ENCODE measurements around the gene SLC5A1. TPM values are rescaled to one million over a fixed set of nuclear protein-coding genes. Genes with fewer than 3 reads are reported as not detected.
"Not testable (repeated sequence)": the region's sequence is repeated elsewhere in the genome, so short reads cannot be mapped to it uniquely, and the experiment has no call there.

Gene SLC5A1
- total RNA-seq, 4 donors from 2014 or later = 0.16 to 1.2 TPM; not detected in 2

DNA sequence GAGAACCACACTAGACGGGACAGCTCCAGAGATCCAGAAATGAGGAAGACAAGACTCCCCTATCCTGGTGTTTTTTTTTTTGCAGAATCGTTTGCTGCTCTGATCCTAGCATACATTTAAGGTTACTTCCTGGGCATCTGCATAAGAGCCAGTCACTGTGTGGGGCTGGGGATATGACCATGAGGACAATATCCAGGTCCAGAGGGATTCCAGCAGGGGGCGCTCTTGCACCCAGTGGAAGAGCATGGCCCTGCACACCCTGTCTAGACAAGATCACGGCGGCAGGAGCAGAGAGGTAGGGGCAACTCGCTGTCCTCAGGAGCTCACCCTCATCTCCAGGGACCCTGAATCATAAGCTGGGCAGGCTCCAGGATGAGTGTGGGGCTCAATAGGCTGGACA, 97.6 kb downstream of the SLC5A1 start:
- not testable (repeated sequence) for H3K9me3 ChIP-seq, H3K4me3 ChIP-seq, H3K36me3 ChIP-seq, H3K27ac ChIP-seq, ATAC-seq, H3K4me1 ChIP-seq
- H3K27me3 ChIP-seq = peaks cover 18% of the 10 kb centered on the region
- WGBS, 2 donors (ENCODE audit: low coverage in 1 of 2) = 39 to 63% methylated on average over 2 of the region's 6 CpGs
- TF ChIP-seq, protein P1, sequence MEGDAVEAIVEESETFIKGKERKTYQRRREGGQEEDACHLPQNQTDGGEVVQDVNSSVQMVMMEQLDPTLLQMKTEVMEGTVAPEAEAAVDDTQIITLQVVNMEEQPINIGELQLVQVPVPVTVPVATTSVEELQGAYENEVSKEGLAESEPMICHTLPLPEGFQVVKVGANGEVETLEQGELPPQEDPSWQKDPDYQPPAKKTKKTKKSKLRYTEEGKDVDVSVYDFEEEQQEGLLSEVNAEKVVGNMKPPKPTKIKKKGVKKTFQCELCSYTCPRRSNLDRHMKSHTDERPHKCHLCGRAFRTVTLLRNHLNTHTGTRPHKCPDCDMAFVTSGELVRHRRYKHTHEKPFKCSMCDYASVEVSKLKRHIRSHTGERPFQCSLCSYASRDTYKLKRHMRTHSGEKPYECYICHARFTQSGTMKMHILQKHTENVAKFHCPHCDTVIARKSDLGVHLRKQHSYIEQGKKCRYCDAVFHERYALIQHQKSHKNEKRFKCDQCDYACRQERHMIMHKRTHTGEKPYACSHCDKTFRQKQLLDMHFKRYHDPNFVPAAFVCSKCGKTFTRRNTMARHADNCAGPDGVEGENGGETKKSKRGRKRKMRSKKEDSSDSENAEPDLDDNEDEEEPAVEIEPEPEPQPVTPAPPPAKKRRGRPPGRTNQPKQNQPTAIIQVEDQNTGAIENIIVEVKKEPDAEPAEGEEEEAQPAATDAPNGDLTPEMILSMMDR (IDR thresholded peaks at IDR 0.05) = peak in 1 of 4 experiments; percentile 25

DNA sequence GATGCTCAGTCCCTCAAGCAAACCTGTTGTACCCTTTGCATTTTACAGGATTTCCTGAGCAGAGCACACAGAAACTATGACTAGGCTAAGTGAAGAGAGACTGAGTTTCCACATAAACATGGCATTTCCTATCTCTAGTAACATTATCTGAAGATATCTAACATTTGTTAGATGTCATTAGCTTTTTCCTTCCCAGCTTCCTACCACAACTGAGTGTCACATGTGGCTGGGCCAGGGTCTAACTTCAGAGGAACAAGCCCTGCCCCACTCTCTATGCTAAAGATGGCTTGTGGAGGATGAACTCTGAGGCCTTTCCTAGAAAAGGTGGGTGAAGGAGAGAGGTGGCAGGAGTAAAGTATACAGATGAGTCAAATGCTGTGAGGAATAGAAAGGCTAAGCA, 99.5 kb downstream of the SLC5A1 start:
- Histone ChIP-seq H3K4me3 (no peak overlapping the region), H3K27me3 (peaks cover 10% of the 10 kb centered on the region), H3K4me1 (no peaks in the 10 kb centered on the region), H3K9me3 (no peaks in the 10 kb centered on the region), H3K27ac (no peak overlapping the region), H3K36me3 (no peaks in the 10 kb centered on the region)
- TF ChIP-seq POLR2A (IDR thresholded peaks at IDR 0.05) = no peak
- ATAC-seq = no peak

DNA sequence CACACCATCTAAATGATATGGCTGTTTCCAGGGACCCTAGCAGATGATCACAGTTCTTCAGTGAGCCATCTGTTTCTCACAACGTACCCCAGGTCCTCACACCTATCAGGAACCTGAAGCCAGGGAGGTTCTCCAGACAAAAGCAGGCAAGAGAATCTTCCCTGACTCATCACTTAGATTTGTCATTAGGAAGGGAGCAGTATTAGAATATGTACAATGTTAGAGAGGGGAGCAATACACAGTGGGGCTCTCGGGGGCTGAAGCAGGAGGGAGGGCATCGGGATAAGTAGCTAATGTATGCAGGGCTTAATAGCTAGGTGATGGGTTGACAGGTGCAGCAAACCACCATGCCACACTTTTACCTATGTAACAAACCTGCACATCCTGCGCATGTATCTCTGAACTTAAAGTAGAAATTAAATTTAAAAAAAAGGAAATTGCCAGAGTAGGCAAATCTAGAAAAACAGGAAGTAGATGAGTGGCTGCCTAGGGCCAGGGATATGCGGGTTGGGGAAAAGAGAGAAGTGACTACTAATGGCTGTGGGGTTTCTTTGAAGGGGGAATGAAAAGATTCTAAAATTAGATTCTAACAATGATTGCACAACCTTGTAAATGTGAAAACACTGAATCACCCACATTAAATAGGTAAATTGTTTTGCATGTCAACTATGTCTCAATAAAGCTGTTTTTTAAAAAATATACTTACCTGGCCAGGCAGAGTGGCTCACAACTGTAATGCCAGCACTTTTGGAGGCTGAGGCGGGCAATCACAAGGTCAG, 101.6 kb downstream of the SLC5A1 start:
- Histone ChIP-seq H3K4me3 (no peak overlapping the region), H3K9me3 (no peaks in the 10 kb centered on the region), H3K27me3 (peaks cover 1% of the 10 kb centered on the region), H3K27ac (no peak overlapping the region), H3K4me1 (no peaks in the 10 kb centered on the region), H3K36me3 (no peaks in the 10 kb centered on the region)
- ATAC-seq = peak; percentile 31
- WGBS, 2 donors (ENCODE audit: low coverage in 1 of 2) = 71 to 88% methylated on average over 3 to 6 of the region's 6 CpGs
- TF ChIP-seq, protein P1 (IDR thresholded peaks at IDR 0.05) = no peak

DNA sequence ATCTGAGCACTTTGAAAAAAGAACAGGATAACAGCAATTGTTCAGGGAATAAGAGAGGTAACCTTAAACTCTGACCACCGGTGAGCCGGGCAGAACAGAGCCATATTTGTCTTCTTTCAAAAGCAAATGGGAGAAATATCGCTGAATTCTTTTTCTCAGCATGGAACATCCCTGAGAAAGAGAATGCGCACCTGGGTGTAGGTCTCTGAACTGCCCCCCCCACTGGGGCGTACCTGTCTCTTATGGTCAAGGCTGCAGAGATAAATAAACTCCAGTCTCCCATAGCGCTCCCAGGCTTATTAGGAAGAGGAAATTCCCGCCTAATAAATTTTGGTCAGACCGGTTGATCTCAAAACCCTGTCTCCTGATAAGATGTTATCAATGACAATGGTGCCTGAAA, 104.1 kb downstream of the SLC5A1 start:
- ATAC-seq, H3K9me3 ChIP-seq, H3K27me3 ChIP-seq, H3K4me3 ChIP-seq, H3K27ac ChIP-seq, H3K36me3 ChIP-seq, H3K4me1 ChIP-seq: not testable (repeated sequence)
- 77 to 98% methylated on average over 6 to 8 of the region's 8 CpGs for WGBS, 2 donors (ENCODE audit: low coverage in 1 of 2)

DNA sequence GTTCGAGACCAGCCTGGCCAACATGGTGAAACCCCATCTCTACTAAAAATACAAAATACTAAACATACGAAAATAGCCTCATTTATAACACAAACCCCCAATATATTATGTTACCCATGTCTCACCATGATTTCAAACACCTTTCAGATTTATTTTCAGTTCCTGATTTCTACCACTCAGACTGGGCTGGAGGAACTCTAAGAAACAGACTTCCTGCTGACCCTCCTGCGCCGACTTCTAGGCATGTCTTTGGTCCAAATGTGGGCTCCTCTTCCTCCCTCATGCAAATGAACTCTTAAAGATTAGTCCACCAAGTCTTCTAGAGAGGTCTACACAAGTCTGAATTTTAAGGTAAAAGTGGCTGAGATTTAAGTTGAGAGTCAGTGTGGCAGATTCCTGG, 105.3 kb downstream of the SLC5A1 start:
- H3K36me3 ChIP-seq, H3K4me3 ChIP-seq, H3K27me3 ChIP-seq, H3K27ac ChIP-seq, H3K9me3 ChIP-seq, ATAC-seq, H3K4me1 ChIP-seq: not testable (repeated sequence)
- 84 to 92% methylated on average over 2 to 4 of the region's 4 CpGs for WGBS, 2 donors (ENCODE audit: low coverage in 1 of 2)

DNA sequence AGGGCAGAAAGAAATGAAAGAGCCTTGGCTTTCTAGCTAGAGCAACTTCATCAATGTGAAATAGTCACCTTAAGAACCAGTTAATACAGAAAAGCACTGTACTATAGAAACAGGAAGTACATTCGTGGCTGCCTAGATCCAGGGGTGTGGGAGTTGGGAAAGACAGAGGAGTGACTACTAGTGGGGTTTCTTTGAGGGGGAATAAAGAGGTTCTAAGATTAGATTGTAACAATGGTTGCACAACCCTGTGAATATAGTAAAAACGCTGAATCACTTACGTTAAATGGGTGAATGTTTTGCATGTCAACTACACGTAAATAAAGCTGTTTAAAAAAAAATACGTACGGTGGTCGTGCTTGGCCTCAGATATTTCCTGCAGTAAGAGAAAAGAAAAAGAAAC, 107.6 kb downstream of the SLC5A1 start:
- 66% methylated on average over 7 of the region's 7 CpGs; no CpG with 5 or more reads in 1 of the 2 donors for WGBS, 2 donors (ENCODE audit: low coverage in 1 of 2)
- not testable (repeated sequence) for H3K9me3 ChIP-seq

DNA sequence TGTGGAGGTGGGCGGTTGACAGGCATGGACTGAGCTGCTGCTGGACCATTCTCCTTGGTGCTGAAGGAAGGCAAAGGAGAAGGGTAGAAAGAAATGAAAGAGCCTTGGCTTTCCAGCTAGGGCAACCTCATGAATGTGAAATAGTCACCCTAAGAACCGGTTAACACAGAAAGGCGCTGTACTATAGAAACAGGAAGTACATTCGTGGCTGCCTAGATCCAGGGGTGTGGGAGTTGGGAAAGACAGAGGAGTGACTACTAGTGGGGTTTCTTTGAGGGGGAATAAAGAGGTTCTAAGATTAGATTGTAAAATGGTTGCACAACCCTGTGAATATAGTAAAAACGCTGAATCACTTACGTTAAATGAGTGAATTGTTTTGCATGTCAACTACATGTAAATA, 108.6 kb downstream of the SLC5A1 start:
- not testable (repeated sequence) for ATAC-seq, H3K36me3 ChIP-seq, H3K4me3 ChIP-seq, H3K4me1 ChIP-seq, H3K27ac ChIP-seq, H3K9me3 ChIP-seq, H3K27me3 ChIP-seq
- 60 to 85% methylated on average over 4 to 6 of the region's 6 CpGs for WGBS, 2 donors (ENCODE audit: low coverage in 1 of 2)

More for the DNA sequence above, 107.6 kb downstream of the SLC5A1 start:
- not testable (repeated sequence) for H3K4me3 ChIP-seq, H3K27me3 ChIP-seq, ATAC-seq, H3K4me1 ChIP-seq, H3K36me3 ChIP-seq, H3K27ac ChIP-seq

DNA sequence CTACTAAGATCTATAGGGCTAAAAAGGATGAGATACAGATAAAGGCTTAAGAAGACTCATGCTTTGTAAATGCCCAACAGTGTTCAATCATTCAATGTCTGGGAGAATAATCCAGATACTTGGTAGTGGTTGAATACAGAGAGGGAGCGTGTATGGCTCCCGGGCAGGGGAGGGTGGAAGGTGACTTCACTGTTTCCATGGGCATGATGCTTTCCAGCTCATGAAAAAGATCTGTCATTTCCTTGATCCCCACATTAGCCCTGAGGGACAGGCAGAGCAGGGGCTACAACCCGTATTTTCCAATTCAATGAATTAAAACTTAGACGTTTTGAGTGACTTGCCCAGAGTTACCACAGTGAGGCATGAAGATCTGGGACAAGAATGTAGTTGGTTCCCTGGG, 111.7 kb downstream of the SLC5A1 start:
- H3K4me3 ChIP-seq, H3K9me3 ChIP-seq, H3K36me3 ChIP-seq, H3K27ac ChIP-seq, H3K4me1 ChIP-seq, ATAC-seq: not testable (repeated sequence)
- 59 to 69% methylated on average over 2 to 3 of the region's 4 CpGs for WGBS, 2 donors (ENCODE audit: low coverage in 1 of 2)
- peaks cover 19% of the 10 kb centered on the region for H3K27me3 ChIP-seq

DNA sequence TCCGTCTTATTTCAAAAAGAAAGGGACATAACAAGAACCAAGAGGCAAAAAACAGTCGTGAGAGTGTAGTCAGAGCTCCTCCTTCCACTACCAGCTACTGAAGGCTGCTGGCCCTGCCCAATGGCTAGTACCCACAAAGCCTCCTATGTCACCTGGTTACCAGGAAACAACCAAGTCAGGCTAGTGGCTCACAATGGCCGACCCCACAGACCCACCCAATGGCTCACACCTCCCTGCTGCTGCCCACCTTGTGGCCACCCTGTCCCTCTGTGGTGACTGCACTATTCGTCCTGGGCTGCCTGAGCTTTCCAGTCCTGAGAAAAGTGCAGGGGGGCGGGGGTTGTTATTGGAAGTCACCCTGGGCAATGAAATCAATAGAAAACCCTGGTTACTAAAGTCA, 114.6 kb downstream of the SLC5A1 start:
- not testable (repeated sequence) for H3K36me3 ChIP-seq, H3K4me3 ChIP-seq, H3K9me3 ChIP-seq, ATAC-seq, H3K4me1 ChIP-seq, H3K27ac ChIP-seq
- no CpG with 5 or more reads among the region's 5 CpGs for WGBS, 2 donors (ENCODE audit: low coverage in 1 of 2)
- peaks cover 29% of the 10 kb centered on the region for H3K27me3 ChIP-seq

Measured in gastroesophageal sphincter (tissue), 4 donors.